HG03175 (cell line): ENCODE measurements around the gene CDK4.
A peak's percentile ranks its signal among the peaks of the same experiment; 100 is the strongest.

Experiments used
- ATAC-seq: cut with Tn5 transposase; IDR thresholded peaks from one replicate; pipeline ENCODE4 v1.9.1; 2021; ENCODE audit warnings: mild to moderate bottlenecking, moderate library complexity; ENCODE audit not compliant: unreplicated experiment

Gene CDK4

DNA sequence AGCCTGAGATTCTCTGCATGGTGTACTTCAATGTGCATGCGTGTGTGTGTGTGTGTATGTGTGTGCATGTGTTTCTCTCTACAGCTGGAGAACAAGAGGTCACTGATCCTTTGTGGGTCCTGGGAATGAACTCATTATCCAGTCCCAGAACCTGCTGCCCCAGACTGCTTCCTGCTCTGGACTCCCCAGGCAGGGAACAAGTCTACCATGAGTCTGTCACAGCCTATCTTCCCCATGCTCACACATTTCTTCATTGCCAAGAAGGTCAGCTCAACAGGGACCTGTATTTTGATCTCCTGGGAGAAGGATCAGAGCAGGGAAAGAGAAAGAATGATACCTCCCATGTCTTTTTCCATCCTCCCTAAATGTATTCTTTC is 10.7 kb downstream of the CDK4 start:
- no peak for ATAC-seq

DNA sequence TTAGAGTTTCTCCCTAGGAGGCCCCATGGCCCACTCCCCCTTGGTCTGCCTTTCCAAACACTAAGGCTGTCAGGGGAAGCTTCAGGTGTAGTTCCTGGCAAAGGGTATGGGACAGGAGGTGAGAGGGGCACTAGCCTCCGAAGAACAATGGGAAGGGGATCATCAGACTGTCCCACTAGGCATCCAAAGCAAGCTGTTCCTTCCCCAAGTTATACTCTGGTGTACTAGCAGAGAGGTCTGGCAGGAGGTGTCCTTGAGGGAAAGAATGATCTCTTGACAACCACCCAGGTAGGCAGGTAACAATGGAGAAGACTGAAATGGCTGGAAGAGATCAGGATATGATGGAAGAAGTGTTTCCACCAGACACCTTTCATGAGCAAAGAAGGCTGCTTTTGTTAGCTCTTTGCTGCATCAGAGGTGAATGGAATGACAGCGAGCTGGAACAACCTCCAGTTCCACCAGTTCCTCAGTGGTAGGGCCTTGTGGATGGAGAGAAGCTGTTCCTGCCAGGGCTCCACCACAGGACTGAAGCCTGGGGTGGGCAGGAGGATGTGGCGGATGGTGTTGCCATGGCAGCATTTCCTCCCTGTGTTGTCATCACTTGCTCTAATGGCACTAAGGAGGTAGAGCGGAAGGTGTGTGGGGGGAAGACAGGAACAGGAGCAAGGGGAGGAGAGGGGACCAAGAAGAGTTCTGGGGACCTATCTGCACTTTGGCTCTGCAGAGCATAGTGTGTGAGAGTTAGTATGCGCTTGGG is 11.3 kb downstream of the CDK4 start:
- peak; percentile 70 for ATAC-seq

DNA sequence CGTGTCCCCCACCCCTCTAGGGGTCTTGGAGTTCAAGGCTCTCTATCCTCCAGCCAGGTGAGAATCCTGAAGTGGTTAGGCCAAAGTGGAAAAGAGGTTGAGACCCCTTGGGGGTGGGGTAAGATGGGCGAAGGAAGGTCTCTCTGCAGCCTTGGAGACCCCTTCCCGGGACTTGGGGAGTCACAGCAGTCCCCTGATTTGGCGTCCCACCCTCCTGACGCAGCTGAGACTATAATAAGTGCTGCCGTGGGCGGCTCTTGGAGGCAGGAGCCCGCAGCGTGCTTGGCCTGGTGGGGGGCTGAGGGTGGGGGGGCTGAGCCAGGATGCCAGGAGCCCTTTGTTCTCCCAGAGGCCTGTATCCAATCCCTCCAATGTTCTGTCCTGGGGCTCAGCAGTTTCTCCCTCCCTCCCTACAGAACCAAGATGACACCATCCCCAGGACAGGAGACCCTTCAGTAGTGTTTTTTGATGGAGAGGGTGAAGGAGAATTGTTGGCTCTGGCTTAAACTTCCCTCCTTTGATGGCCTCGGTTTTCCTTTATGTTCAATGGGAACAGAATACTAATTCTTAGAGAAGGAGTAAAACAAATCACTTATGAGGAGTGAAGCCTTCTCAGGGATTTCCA is 12.1 kb downstream of the CDK4 start:
- no peak for ATAC-seq

DNA sequence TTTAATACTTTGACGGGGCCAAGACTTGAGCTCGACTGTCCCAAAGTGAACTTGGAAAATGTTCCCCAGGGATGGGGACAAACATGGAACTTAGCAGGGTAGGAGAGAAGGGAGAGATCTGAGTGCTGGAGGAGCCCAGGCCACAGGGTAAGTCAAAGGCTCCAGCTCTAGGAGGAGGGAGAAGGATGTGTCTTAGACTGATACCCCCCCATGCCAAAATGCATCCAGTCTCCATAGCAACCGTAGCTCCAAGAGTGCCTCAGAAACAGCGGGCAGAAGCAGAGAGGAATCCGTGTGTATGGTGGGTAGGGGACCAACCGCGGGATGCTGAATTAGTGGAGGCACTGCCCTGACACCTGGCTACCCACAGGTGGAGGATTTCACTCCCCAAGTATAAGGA is 12.7 kb downstream of the CDK4 start:
- no peak for ATAC-seq

DNA sequence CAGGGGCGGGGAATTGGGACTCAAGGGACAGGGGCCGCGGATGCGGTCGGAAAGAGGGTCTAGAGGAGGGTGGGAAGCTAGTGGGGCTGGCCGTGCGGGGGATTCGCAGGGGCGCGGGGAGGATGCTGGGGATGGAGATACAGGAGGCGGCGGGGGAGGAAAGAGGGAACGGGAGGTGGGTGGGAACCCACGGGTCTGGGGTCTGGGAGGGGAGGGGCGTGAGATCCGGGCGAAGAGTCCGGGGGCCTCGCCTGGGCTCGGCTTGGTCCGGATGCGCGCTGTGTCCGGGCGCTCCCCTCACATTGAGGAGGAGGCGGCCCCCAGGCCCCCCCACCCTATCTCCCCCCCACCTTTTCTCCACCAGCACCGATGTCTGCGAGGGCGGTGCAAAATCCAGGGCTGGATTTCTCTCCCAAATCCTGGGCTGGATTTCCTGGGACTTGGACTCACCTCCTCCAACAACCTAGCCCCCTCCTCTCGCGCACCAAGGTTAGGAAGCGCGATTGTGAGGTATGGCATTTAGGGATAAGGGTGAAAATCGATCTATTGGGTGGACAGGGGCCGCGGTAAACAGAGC is 13.4 kb downstream of the CDK4 start, which contains the start of gene AGAP2:
AGAP2 (minus strand) TSS at position 82 of the 577 bp plus-strand sequence. CDS start 496 bp downstream, outside the sequence.
- ATAC-seq, result no peak

DNA sequence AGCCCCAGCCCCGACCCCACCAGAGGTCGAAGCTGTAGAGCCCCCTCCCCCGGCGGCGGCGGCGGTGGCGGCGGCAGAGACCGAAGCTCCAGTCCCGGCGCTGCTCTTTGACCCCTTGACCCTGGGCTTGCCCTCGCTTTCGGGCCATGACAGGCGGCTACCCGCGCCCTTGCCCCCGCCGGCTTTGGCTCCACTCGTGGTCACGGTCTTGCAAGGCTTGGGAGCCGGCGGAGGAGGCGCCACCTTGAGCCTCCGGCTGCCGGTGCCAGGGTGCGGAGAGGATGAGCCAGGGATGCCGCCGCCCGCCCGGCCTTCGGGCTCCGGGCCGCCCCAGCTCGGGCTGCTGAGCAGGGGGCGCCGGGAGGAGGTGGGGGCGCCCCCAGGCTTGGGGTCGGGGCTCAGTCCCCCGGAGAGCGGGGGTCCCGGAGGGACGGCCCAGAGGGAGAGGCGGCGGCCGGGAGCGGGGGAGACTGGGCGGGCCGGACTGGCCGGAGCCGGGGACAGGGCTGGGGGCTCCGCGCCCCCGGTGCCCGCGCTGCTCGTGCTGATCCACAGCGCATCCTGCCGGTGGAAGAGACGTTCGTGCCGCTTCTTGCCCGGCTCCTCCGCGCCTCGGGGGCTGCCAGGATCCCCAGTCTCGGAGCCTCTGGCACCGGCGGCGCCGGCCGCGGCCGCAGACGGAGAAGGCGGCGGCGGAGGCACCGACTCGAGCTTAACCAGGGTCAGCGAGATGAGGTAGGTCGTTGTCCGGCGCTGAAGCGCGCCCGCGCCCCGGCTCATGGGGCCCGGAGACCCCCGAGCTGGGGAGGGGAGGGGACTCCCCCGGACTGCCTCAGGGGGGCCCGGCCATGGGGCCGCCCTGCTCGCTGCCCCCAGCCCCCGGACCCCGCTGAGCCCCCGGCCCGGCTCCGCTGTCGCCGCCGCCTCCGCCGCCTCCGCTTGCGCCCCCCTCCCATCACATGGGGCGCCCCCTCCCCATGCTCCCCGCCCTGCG is 14.3 kb downstream of the CDK4 start:
- ATAC-seq, result no peak

DNA sequence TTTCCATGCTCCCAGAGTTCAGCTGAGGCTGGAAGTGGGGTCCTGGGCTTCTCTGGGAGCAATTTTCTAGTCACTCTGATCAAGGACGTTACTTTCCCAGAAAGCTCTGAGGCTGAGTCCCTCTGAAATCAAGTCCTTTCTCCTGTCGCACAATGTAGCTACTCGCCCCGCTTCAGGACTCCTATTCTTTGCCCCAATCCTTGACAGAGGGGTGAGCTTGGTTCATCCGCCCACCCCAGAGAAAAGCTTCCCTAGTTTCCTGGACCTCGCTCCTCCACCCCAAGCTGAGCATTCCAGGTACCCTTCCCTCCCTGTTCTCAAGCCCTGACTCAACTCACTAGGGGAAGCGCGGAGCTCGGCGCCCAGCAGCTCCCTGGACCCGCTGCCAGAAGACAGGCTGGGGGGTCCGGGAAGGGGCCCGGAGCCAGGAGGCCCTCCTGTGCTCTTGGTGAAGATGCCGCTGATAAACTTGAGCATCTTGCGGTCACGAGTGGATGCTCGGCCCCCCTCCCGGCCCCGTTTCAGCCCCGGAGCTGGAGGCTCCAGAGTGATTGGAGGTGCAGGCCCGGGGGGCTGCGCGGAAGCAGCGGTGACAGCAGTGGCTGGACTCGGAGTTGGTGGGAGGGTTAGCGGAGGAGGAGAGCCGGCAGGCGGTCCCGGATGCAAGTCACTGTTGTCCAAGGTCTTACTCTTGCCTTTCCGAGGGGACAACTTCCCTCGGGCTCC is 15.2 kb downstream of the CDK4 start:
- no peak for ATAC-seq

DNA sequence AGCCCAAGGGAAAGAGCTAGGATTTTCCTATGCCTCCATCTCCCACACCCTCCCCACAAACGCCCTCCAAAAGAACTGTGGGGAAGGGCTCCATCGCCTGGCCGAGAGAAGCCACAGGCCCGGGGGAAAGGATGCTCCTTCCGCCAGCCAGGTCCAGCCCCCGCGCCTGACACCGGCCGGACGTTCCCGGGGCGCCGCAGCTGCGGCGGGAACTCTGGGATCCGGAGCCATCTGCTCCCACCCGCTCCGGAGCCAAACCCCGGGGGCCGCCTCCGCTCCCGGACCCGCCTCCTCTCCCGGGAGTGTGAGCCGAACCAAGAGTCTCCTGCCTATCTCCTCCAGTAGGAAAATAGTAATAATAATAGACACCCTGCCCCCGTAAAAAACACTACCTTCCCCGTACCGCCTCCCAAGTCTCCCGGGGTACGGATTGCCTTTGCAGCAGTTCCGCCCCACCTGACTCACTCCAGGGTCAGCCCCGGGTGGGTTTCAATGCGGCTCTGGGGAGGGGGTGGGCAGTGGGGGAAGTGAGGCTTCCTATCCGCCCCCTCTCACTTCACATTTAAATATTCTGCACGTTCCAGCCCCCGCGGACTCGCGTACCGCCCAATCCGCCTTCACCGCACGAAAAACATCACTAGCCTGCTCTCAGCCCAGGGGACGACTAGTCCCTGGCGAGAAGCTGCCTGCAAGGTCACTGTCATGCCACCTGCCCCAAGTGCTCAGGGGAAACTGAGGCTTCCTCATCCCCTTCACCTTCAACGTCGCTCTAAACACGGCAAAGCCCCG is 16.0 kb downstream of the CDK4 start:
- ATAC-seq, result no peak

DNA sequence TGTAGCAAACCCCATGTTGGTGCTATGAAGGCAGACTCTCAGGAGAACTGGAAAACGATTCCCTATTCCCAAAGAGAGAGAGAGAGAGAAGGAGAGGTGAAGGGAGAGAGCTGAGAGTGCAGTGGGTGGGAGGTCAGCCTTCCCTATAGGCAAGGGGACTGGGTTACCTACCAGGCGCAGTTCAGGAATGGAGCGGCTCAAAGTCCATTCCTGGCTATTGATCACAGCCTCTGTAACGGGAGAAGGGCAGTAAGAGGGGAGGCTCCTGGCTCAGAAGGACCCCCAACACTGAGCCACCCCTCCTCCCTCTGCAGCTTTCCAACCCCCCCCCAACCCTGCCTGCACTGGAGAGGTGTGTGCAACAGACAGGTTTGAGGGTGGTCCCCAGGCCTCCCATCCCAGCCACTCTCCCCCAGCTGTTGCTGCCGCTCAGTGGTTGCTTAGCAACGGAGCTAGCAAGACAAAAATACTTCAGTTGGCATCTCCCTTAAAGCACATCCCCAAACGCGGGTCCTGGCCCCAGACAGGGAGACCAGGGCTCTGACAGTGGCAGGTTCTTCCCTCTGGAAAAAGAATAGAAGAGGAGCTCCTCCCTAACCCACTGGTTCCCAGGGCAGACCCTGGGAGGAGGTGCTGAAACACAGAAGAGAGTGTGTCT is 16.8 kb downstream of the CDK4 start:
- ATAC-seq, result no peak

DNA sequence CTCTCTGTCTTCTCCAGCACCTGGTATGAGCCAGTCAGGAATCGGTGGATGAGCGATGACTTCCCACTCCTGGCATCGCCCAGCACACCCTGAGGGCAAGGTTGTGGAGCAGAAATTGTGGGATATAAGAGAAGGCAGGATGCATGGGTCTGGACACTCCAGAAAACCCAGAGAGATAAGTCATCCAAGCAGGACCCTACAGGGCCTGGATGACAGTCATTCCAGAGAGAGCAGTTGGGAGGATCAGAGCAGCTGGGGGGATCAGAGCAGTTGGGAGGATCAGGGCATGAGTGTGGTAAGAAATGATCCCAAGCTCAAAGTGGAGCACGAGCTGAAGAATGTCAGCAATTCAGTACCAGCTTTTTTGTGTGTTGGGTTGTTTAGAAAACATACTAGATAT is 17.5 kb downstream of the CDK4 start:
- no peak for ATAC-seq

DNA sequence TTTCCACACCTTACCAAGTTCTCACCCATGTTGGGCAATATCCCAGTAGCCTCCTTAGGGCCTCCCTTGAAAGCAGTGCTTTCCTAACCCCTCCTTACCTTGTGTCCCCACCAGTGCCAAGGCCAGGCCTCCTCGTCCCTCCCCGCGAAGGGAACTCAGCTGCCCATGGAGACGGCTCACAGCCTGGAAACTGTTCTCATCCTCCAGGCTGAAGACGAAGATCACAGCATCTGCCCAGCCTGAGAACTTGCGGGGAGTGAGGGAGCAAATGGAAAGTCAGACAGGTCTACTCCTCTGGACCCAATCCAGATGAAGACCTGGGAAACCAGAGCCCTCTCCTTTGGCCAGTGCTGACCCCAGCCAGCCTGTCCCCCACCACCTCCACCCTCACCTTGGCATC is 18.2 kb downstream of the CDK4 start:
- ATAC-seq, result no peak

DNA sequence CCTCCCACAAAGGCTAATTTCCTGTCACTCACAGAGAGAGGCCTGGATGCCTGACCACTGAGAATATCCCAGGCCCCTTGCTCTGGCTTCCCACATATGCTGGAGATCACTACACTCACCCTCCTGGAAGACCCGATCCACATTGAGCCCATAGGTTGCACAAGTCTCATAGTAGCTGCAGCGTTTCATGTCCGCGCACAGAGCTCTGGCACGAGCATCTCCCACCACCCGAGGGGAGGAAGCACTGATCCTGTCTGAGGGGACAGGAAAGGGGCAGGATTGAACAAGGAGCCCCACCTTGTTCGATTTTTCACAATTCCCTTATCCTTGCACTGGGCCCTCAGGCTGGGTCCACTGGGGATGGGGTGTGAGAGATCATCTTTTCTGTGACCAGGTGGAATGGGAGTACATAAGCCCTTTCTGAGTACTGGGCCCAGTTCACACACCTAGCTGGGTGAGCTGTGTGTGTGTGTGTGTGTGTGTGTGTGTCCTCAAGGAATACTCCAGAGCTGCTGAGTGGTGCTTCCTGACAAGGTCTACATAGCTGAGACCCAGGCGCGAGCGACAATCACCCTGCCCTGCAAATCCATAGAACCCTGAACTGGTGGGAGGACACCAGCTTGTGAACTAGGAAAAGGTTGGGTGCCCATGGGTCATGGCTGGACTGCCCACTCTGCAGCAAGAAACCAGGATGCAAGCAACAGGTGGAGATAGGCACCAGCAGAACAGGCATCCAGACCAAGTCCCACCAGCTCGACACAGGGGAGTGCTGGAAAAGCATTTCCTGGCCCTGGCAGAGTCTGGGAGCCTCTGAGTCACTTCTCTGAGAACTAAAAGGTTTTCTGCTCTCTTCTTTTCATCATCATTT is 19.1 kb downstream of the CDK4 start:
- ATAC-seq, result no peak

DNA sequence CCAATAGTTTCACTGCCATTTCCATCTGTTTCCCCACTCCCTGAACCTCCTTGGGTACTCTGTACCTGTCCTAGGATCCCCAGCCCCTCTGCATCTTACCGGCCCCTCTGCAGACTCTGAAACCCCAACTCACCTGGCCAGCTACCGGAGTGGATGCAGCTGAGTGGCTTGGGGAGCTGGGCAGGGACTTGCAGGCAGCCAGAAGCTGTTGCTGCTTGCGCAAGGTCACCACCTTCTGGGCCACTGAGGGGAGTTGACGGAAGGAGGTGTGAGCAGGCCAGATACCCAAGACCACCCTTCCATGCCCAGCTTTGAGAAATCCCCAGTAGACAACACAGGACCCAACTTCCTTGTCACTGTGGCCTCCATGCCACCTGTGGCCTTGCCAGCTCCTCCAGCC is 19.8 kb downstream of the CDK4 start:
- no peak for ATAC-seq

DNA sequence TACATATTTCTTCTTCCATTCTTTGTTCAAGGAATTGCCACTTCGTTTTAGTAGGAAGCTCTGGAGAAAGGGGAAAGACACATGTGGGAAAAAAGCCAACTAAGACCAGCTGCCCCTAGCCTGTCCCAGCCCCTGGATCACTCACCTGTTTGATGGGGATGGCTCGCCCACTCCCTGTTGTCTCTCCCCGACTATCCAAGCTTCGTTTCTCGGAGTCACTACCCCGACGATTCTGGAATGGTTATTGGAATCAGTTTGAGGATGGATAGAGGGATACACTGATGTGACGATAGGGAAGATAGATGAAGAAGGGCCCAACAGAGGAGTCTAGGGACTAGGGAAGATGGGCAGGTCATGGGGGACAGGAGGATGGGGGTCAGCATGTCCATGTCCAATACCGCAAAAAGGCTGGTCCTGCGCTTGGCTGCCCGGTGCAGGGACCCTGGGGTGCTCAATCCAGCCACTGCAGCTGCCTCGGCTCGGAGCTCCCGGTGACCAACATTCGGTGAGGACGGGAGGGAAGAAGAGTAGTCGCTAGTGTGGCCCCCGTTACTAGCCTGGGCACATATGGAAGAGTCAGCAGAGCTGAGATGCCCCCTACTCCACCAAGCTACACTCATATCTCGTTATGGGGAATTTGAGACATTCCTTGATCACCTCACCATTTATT is 20.6 kb downstream of the CDK4 start:
- no peak for ATAC-seq

DNA sequence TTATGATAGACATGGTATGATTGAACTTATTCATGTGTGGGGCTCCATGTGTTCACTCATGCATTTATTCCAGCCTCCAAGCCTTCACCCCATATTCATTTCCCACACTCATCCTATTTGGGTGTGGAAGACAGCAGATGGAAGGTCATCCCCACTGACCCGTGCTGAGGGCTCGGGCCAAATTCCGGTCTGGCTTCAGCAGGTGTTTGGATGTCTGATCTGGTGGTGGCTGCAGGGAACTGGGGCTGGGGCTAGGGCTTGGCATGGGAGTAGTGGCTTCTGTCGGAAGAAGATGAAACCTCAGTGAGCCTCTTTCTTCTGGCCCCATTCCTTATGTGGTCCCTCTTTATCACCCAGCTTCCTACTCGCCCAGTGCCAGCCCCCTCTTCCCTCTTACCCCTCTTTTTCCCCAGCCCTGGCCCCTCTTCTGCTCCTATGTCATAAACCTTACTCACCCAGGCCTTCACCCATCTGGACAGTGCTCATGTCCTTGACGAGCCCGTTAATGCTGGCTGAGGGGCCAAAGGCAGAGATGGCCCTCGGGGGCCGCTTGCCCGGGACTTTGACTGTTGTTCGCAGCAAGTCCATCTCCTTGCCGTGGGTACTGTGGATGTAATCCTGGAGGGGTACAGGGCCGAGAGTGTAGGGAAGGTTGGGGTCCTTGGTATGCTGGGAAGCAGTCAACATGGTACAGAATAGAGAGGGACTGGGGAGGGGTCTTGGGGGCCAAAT is 21.6 kb downstream of the CDK4 start:
- no peak for ATAC-seq

DNA sequence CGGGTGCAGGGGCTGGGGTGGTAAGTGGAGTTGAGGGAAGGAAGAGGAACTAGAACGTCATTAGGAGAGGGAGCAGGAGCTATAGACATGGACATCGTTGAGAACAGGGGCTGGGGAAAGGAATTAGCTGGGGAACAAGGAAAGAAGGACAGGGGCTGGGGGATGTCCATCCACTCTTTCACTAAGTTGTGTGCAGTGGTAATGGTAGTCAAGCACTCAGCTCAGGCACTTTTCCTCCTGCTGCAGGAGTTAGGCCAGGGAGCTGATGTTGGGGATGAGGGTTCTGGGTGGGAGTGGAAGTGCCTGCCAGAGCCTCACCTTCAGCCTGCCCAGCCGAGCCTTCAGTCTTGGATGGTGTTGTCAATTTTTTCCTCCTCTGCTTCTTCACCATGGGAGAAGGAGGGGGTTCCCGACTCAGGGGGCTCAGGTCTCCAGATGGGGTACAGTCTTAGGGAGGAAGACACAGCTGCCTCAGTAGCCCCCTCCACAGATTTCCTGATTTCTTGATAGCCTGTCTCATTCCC is 22.7 kb downstream of the CDK4 start:
- no peak for ATAC-seq
